Measurements from ENCODE around the gene IL17RD.
"Not testable (repeated sequence)": the region's sequence is repeated elsewhere in the genome, so short reads cannot be mapped to it uniquely, and the experiment has no call there.

IL17RD gene

DNA sequence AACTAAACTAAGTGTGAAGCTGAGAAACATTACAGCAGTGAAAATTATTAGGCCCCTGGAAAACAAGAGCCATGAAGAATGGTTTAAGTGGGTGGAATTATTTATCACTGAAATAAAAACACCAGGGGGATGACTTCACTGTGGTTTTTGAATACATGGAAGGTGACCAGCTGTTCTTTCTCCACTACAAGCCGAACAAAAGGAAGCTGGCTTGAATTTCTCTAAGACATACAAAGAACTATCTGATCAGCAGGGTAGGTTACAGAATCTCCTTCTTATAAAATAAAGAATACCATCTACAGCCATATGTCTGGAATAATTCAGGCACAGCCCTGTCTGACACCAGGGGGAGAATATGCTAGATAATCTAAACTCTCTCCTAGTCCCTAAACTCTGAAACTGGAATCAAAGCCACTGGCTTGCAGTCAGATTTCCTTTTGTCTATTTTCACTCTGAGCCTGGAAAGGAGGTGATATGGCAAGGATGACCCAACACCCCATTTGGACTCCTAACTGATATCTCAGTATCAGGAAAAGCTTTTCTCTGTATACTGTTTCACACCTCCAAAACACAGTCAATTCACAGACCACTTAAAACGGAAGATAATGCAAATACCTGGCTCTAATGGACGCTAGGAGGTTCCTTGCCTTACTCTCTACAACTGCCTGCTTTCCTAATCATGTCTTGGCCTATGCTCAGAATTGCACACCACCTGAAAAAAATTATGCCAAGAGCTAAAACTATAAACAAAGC is 73.5 kb downstream of the IL17RD start:
- no peak for DNase-seq

DNA sequence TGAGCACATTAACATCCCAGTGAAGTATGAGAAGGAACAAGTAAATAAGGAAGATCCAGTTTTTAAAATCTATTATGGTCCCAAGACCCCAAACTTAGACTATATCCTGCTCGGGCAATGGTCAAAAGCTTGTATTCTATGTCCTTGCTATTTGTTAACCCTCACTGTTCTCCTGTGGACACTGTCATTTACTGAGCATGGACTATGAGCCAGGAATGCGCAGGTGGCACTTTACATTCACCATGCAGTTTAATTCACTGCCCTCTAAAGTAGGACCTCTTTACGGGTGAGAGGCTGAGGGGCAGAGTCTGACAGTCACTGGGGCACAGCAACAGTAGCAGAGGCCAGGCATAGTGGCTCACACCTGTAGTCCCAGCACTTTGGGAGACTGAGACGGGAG is 76.1 kb downstream of the IL17RD start:
- DNase-seq: no peak

DNA sequence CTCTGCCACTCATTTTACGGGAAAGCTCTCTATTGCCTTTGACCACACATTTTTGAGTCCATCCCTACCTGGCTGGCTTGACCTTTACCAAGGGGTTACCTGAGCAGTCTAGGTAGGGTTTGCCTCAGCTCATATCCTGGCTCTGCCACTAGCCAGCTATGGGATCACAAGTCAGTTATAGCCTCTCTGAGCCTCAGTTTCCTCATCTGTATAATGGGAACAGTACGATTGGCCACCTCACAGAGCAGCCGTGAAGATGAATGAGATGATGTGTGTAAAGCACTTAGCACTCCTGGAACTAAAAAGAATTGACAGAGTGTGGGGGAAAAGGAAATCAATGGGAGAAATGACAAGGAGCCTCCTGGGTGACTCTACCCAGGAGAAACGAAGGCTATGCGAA is 76.7 kb downstream of the IL17RD start:
- DNase-seq: no peak

DNA sequence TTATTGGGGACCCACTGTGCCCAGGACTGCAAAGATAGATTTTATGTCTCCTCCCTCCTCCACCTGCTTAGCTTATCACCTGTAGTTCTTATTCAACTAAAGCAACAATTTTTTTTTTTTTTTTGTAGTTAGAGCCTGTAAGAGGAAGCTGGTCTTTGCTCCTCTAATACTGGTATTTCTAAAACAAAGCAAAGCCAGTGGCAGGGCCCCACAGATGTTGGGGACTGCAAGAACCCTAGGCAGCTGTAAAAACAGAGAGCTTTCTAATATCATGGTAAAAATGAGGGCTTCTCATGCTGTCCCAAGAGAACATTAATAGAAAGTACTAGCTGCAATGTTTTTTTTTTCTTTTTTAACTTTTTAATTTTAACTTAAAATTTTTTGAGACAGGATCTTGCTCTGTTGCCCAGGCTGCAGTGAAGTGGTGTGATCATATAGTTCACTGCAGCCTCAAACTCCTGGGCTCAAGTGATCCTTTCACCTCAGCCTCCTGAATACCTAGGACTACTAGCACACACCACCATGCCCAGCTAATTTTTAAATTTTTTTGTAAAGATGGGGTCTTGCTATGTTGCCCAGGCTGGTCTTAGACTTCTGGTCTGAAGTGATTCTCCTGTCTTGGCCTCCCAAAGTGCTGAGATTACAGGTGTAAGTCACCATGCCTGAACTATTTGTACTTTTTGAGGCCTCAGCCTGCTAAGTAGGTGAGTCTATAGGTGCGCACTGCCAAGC is 77.6 kb downstream of the IL17RD start:
- DNase-seq: no peak

DNA sequence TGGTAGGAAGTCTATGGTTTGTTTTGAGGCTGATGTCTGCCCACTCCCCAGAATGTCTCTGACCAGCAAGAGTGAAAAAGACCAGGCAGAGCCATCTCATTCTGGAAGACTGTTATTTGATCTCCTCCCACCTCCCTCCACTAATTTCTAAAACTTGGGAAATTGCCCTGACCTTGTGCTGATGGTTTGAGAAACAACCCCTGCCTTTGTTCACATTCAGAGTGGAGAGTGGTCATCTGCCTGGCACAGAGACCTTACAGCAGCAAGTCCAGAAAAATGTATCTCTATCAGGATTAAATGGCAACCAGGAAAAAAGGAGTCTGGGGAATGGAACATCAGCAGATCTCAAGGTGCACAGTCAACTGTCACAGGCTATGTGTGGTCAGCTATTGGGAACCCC is 79.0 kb downstream of the IL17RD start:
- DNase-seq: no peak

DNA sequence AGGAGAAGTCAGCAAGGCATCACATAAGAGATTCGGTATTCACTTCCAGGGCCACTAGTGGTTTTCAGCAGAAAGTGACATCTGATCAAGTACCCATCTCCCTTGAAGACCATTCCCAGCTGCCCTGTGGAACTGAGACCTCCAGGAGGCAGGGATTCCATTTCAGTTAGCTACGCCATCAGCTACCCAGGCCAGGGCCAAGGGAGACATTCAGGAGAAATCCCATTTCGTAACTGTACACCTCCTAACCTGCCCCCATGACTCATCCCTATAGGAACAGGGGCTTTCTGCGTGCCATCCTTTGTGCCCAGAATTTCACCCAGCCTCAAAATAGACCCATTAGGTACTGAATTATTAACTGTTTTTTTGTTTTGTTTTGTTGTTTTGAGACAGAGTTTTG is 79.9 kb downstream of the IL17RD start:
- DNase-seq: no peak

DNA sequence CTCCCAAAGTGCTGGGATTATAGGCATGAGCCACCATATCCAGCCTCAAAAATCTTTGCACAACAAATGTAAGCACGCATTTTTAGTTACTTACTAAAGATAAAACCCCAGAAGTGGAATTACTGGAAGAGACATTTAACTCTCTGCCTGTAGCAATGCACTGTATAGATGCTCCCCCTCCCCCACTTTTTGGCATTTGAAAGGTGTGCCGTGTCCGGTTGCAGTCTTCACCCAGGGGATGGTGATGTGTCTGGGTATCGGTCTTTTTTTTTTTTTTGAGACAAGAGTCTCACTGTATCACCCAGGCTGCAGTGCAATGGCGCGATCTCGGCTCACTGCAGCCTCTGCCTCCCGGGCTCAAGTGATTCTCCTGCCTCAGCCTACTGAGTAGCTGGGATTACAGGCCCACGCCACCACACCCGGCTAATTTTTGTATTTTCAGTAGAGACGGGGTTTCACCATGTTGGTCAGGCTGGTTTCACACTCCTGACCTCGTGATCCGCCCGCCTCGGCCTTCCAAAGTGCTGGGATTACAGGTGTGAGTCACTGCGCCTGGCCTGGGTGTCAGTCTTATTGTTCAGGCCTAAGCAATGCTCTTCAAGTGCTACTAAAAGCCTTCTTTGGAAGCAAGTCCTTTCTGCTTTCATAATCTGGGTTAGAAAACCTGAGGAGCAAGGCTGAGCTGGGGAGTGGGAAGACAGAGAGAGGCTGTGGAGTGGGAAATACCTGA is 81.7 kb downstream of the IL17RD start:
- not testable (repeated sequence) for DNase-seq

DNA sequence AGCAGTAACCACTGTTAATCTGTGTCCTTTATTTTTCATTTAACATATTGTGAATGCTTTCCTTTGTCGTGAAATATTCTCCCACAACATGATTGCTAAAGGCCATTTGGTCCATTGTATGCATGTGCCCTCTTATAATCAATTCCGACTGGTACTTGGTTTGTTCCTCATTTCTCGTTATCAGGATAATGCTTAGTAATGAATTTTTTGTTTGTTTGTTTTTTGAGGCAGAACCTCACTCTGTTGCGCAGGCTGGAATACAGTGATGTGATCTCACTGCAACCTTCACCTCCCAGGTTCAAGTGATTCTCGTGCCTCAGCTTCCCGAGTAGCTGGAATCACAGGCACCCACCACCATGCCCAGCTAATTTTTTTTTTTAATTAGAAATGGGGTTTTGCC is 82.7 kb downstream of the IL17RD start:
- DNase-seq: no peak

DNA sequence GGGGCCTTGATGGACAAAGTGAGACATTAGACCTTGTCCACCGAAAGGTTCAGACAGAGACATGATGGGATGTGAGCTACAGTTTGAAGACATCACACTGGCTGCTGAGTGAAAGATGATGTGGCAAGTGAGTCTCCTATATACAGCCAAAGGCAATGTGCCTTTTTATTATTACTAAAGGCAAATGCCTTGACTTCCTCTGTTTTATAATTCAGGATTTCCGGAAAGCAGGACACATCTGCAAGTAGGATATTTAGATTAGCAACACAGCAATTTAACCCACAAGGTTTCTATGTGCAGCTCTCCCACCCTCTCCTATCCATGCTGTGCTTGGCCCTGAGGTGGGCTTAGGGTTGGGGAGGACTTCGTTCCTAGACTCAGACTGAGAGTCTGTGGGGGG is 84.0 kb downstream of the IL17RD start:
- DNase-seq: no peak

DNA sequence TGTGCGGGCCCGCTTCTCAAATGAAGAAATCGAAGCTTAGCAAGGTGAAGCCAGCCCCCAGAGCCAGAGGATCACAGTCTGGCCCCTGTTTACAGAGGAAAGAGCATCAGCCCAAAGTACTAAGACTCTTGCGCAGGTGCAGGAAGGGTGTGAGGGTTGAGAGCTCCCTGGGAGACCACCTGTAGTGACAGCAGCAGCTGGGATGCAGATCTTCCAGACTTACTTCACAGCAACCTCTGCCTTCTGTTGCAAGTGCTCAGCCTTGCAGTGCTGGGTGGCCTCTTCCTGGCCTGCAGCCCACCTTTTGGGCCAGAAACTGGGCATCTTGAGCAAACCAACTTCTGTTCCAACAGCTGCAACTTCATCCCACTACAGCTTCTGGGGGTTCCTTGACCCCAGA is 85.0 kb downstream of the IL17RD start:
- no peak for DNase-seq

DNA sequence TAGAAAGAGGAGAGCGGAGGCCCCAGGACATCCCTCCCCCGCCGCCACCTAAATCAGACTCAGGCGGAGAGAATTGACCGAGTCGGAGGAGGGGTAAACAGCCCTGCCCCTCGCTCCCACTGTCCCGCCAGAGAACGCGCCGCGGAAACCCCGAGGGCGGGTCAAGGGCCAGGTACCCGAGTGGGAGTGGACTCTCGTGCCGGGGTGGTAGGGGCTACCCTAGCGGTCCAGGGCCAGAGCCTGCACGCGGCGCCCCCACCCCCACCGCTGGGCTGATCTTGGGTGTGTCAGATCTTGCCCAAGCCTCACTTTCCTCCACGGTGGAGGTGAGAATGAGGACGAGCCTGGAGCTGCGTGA is 85.7 kb downstream of the IL17RD start:
- DNase-seq: no peak

DNA sequence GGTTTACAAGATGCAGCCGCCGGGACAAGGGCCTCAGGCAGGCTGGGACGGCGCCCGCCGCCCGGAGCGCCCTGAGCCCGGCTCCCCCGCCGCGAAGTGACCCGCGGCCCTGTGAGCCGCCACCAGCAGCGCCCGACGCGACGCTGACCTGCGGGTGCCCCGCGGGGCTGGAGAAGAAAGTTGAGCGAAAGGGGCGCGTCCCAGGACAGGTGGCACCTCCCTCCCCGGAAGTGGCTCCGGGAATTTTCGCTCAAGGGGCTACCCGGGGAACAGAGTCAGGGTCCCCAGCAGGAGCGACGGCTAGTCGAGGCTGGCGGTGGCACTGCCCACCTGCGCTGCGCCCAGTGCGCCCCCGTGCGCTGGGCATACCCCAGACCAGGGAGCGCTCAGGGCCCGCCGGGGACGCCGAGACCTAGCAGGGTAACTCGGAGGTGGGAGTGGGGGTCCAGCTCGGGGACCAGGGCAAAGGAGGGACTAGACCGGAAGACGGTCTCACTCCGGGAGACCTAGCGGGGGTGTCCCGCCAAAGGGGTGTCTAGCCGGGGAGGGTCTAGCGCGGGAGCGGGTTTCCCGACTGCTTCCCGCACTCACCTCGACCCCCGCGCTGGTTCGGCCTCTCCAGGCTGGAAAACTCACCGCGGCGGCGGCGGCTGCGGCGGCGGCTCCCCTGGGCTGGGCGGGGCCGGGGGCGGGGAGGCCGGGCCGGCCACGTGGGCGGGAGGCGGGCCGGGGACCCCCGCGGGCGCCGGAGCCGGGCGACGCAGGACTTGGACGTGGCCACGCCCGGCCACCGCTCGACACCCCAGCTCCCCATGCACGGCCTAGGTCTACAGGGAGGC is 86.3 kb downstream of the IL17RD start:
- peak; percentile 38 for DNase-seq

DNA sequence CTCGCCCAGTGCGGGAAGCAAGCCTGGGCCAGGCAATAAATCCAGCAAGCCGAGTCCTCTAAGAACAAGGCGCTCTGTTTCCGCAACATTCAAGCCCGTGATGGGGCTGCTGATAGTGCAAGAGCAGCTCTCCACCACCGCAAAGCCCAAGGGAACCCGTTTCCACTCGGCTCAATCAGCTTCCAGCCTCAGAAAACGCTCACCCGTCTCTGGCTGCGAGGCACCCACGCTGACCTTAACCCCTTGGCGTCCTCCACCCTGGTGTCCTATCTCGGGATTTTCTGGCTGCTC is 86.9 kb downstream of the IL17RD start:
- peak; percentile 36 for DNase-seq

DNA sequence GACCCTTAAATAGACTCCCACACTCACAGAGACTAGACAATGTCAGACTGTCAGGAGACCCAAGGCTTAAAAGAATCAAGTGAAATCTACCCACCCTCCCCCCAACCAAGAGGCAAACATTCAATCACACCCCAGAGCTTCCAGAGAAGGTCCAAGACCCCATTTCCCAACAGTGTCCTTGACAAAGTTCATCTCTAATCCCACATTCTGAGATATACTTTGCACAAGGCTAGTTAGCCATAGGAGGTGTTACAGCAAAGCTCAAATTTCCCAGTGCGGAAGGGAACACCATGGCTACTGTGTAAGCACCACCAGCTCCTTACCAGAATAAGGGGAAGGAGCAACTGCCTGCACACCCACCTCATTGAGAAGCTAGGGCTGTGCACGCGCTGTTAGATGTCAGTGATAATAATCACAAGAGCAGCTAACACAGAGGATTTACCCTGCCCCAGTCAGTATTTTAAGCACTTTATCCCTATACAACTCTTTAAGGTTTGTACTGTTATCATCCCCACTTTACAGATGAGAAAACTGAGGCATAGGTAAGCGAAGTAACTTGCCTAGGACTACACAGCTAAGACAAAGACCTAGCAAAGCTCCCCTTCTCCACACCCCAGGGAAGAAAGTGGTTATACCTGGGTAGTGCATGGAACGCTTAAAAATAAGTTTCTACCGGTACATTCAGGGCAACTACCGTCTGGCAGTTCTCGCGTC is 87.4 kb downstream of the IL17RD start:
- DNase-seq: no peak

DNA sequence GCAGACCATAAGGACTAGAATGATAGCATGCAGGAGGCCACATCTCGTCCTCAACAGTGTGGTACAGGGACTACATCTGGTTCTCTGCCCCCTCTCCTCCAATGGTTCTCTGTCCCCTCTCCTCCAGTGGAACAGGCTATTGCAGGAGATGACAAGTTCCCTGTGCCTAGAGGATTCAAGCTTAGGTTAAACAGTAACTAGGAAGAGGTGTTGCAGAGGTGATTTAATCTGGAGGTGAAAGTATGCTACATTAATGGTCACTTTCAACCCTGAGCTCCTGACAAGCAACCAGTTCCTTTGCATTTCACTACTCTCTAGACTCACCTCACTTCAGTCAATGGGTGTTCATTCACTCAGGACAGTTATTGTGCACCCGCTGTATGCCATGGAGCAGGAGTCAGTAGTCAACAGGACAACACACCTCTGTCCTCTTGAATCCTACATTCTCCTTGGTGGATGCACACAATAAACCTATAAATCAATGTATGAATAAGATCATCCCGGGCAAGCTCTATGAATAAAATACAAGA is 88.7 kb downstream of the IL17RD start:
- no peak for DNase-seq

DNA sequence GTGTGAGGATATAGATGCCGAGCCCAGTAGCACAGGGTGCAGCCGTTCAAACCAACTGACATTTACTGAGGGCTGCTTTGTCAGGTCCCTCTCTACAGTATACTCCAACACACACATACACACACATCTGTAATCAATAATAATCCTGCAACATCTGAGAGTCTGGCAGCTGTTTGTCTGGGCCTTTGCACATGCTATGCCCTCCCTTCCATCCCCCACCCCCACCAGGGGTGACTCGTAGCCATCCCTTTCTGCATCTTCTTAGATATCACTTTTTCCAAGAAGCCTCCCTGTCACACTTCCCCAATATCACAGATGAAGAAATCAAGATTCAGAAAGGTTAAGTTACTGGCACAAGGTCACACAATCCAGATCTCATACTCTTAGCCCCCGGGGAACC is 91.0 kb downstream of the IL17RD start:
- DNase-seq: no peak

DNA sequence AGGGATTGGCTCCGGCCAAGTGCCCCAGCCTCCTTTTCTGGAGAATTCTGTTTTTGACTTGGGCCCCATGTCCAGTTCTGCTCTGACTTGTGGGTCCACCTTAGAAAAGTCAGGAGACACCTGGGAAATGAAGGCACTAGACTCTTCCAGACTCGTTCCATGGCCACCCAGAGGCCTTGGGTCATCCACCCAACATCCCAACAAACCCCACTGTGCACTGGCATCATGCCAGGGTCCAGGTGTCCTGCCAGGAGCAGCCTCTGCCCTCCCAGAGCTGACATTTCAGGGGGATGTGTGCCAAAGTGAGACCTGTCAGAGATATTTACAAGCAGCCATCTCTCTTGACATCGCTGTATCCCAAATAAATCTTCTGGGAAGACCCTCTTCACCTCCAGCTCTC is 91.5 kb downstream of the IL17RD start:
- DNase-seq: no peak

DNA sequence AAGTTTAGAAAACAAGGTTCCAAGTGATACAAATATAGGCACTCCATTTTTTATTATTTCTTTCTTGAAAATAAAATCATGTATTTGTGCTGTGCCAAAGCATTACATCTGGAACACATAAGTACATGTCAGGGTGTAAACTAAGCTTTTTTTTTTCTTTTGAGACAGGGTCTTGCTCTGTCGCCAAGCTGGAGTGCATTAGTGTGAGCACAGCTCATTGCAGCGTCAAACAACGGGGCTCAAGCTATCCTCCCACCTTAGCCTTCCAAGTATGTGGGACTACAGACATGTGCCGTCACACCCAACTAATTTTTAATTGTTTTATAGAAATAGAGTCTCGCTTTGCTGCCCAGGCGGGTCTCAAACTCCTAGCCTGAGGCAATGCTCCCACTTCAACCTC is 95.7 kb downstream of the IL17RD start:
- no peak for DNase-seq

DNA sequence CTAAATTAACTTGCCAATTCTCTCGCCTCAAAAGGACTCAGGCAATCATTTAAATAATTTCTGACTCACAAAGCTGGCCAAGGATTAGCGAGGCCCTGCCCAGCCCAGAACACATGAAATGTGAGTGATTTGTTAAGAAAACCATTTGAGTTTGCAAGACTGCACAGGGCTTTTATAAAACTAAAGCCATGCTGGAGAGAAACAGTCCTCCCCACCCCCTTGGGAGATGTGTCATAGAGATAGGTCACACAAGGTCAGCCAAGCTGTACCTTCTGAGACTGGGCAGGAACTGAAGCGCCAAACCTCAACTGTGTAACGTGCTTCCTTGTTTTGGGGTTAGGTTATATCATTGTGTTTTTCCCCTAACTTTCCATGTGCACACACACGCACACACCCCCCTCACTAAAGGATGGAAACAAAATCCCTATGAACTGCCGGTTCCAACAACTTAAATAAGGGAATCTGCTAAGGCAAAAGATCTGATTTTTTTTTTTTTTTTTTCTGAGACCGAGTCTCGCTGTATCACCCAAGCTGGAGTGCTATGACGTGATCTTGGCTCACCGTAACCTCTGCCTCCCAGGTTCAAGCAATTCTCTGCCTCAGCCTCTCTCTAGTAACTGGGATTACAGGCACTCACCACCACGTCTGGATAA is 96.6 kb downstream of the IL17RD start:
- DNase-seq: no peak

DNA sequence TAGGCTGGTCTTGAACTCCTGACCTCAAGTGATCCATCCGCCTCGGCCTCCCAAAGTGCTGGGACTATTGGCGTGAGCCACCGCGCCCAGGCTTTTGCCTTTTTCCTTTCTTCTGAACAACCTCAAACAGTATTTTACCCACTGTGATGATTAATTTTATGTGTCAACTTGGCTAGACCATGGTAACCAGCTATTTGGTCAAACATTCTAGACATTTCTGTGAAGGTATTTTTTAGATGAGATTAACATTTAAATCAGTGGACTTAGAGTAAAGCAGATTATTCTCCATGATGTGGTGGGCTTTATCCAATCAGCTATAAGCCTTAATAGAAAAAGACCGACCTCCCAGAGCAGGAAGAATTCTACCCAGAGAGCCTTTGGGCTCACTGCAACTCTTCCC is 98.7 kb downstream of the IL17RD start:
- no peak for DNase-seq

DNA sequence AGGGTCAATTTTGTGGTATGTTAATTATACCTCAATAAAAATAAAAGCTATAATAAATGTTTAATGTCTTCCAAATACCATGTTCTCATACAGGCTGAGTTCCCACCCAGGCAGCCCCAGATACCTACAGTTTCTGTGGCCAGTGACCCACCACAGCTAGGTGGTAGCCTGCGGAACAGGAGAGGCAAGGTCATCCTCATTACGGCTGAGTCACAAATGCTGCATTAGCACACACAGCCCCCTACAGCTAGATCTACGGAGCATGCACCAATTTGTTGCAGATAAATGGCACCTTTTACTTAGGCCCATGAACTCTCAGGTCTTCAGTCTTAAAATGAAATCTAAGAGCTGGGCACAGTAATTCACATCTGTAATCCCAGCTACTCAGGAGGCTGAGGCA is 99.6 kb downstream of the IL17RD start:
- no peak for DNase-seq

DNA sequence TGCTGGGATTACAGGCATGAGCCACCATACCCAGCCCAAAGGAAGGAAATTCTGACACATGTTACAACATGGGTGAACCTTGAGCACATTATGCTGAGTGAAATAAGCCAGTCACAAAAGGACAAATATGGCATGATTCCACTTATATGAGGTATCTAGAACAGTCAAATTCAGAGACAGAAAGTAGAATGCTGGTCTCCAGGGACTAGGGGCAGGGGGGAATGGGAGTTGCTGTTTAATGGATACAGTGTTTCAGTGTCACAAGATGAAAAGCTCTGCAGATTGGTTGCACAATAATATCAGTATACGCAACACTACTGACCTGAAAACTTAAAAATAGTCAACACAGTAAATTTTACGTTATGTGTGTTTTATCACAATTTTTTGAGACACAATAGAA is 100.6 kb downstream of the IL17RD start:
- DNase-seq: no peak

All from stimulated activated CD4-positive, alpha-beta T cell treated with anti-CD3 and anti-CD28 coated beads, Interleukin-15, amount 100 ng/mL, for 24 hours (primary cell).